ENCODE data around the gene LYSET.
"Not testable (repeated sequence)": the region's sequence is repeated elsewhere in the genome, so short reads cannot be mapped to it uniquely, and the experiment has no call there.

LYSET gene, protein sequence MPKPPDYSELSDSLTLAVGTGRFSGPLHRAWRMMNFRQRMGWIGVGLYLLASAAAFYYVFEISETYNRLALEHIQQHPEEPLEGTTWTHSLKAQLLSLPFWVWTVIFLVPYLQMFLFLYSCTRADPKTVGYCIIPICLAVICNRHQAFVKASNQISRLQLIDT

DNA sequence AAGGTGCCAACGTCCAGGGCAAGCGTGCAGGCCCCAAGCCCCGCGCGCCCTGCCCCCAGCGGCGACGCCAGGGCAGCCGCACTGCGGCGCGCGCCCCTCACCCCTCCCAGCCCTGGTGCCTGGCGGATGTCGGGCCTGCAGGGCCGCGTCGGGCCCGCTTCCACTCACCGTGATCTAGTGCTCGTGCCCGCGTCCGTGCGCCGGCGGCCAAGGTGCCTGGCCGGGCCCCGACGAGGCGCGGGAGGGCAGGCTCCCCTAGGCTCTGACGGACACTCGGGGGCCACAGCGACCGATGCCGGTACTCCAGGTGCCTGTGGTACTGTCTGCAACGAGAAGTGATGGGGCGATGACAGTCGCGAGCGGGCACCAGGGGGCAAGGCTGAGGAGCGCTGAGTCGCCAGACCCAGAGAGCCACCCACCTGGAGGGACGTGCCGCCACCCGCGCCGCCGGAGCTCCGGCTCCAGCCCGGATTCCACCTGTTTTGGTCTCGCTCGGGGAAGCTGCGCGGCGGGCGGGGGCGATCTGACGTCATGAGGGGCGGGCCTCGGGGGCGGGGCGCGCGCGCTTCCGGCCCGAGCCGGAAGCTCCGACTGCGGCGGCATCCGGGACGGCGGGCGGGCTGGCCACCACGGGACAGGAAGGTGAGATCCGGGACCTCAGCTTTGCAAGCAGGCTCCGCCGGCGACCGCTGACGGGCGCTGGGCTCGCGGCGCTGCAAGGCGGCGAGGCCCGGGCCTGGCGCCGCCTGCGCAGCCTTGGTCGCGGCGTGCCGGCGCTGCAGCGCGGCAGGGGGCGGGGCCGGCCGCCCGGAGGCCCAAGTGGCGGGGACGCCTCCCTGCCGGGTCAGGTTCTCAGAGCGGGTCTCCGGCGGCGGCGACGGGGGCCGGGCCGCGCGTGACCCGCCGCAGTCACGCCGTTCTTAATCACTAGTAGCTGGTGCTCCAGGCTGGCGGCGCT lies at the start of gene LYSET, which contains the start of gene MOAP1:
Gene LYSET (plus strand): TSS at position 927 of the 958 bp plus-strand sequence. CDS start 89 bp downstream, outside the sequence.
Gene MOAP1 (minus strand): TSS at position 507 of the 958 bp plus-strand sequence. CDS start 655 bp downstream, outside the sequence.
- peak; percentile 70 to 81 (median 80) for DNase-seq (ENCODE audit: low read depth in 4 of 4, low spot score in 1 of 4)

DNA sequence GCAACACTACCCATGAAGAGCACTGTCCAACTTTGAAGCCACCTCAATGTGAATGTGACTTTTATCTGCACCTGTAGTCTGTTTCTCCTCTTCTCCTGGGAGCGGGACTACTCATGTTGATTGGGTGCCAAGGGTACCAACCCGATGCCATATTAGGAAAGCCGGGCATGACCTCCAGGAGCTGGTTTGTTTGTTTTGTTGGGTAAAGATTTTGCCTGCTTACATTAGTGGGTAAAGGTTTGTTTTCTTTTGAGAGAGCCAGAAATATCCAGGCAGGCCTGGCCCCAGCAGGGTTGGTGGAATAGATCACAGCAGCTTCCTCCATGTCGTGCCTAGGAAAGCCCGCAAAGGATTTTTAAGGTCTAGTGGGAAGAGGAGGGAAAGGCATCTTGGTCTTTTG lies 49.7 kb upstream of the LYSET start:
- DNase-seq (ENCODE audit: low read depth in 4 of 4, low spot score in 1 of 4) = no peak

DNA sequence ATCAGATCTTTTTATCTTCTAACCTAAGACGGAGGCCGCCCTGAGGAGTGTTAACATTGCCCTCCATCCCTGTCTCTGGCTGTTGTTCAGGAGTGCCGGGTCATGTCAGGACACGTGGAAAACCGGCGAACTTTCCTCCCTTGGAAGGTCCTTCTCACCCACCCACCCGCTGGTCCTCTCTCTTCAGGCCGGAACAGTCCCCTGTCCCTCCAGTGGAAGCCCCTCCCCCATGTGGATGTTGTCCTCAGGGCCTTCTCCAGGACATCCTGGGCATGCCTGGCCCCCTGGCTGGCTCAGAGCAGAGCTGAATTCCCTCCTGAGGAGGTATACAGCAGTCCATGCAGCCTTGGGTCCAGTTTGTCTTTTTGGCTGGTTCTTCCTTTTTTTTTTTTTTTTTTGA lies 49.1 kb upstream of the LYSET start:
- no peak for DNase-seq (ENCODE audit: low read depth in 4 of 4, low spot score in 1 of 4)

DNA sequence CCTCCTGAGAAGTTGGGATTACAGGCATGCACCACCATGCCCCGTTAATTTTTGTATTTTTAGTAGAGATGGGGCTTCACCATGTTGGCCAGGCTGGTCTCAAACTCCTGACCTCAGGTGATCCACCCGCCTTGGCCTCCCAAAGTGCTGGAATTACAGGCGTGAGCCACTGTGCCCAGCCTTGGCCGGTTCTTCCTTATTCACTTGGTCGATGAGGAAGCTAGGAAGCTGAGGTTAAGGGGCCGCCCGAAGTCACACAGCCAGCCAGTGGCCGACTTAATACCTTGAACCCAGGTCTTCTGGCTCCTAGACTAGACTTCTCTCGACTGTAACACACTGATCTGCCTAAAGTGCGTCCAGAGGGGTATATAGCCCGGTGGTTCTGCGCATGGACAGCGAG lies 48.6 kb upstream of the LYSET start:
- DNase-seq (ENCODE audit: low read depth in 4 of 4, low spot score in 1 of 4) = not testable (repeated sequence)

DNA sequence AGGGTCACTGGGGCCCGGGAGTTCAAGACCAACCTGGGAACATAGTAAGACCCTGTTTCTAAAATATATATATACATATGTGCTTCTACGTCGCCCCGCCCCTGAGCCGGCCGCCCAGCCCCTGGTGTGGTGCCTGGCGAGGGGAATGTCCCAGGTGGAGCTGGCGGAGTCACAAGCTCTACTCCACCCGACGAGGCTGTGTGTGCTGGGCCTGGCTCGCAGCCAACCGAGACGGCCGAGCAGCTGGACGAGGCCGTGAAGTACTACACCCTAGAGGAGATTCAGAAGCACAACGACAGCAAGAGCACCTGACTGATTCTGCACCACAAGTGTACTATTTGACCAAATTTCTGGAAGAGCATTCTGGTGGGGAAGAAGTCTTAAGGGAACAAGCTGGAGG lies 47.3 kb upstream of the LYSET start:
- no peak for DNase-seq (ENCODE audit: low read depth in 4 of 4, low spot score in 1 of 4)

DNA sequence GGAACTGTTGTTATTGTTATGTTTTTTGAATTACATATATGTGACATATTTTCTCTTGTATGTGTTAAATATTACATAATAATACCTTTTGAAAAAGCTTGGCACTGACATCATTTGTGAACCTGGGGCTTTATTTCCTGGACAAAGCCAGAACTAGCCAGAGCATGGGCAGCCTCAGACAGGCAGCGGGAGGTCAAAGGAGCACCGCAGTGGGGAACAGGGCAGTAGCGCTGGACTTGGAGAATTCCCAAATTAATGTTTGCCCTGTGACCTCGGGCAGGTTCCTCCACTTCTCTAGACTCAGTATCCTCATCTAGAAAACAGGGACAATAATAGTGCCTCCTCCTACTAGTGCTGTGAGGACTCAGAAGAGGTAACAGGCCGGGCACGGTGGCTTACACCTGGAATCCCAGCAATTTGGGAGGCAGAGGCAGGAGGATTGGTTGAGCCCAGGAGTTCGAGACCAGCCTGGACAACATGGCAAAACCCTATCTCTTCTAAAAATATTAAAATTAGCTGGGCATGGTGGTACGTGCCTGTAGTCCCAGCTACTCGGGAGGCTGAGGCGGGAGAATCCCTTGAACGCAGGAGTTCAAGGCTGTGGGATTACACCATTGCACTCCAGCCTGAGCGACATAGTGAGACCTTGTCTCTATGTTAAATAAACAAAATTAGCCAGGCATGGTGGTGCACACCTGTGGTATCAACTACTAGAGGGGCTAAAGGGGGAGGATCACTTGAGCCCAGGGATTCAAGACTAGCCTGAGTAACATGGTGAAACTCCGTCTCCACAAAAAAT lies 42.1 kb upstream of the LYSET start:
- no peak for DNase-seq (ENCODE audit: low read depth in 4 of 4, low spot score in 1 of 4)

DNA sequence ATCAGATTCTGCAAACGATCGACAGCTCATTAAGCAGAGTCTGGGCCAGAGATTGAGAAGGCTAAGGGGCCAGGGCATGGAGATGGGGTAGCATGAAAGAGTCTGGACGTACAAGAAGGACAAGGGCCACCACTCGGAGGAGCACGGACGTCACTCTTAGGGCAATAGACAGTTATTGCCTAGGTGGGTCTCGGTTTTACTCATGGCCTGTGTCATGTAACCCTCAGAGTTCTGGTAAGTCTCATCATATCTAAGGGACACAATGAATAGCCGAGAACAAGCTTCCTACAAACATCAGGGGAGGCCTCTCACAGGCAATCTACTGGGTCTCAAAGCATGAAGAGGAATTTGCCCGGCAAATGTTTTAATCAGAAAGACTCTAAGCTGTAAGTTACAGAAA lies 39.0 kb upstream of the LYSET start:
- DNase-seq (ENCODE audit: low read depth in 4 of 4, low spot score in 1 of 4) = no peak

DNA sequence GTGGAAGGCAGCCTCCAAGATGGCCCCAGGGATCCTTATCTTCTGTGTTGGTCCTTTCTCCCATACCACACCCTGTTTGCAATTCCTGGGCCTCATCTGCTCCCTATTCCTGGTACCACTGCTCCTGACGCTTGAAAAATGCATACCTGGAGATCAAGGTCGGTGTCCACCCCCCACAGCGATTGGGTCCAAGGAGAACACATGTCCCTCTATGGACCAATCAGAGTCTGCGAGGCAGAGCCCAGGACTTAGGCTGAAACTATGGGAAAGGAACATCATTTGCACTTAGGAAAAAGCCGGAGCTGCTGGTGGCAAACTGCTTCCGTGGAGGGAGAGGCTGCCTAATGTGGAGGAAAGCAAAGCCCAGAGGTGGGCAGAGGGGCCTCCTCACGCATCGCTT lies 36.1 kb upstream of the LYSET start:
- DNase-seq (ENCODE audit: low read depth in 4 of 4, low spot score in 1 of 4) = no peak

DNA sequence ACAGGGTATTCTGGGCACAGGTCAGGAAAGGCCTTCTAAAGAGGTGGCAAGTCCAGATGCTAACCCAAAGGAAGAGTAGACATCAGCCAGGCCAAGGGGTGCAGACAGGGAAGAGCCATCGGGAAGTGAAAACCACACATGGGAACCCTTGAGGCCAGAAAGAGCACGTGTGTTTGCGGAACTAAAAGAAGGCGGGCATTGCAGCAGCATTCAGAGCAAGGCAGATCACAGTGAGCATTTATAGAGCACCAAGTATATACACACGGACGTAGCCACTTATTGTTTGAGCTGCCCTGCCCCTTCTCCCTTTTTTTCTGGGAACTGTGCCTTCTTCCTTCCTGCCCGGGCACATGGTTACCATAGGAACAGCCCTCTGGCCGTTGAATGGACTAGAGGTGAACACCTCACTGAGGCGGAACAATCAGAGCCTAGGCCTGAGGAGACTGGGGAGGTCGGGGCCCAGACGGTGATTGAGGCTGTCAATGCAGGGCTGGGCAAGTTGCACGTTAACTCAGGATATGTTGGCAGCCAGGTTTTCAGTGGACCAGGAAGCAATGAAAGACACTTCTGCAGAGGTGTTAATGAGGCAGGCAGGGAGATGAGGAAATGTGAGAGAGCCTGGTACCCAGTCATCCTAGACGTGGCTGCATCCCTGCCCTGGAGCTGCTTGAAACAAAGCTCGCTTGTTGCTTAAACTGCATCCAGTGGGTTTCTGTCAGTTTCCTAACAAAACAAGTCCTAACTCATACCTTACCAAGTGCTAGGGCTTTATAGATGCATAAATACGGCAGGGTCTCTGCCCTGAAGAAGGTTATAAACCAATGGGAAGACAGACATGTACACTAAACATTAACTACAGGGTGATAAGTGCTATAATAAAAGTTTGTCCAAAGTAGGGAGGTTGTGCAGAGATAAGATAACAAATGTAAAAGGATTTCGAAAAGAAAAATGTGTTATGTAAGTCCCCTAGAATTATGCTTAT lies 34.6 kb upstream of the LYSET start:
- DNase-seq (ENCODE audit: low read depth in 4 of 4, low spot score in 1 of 4) = no peak

DNA sequence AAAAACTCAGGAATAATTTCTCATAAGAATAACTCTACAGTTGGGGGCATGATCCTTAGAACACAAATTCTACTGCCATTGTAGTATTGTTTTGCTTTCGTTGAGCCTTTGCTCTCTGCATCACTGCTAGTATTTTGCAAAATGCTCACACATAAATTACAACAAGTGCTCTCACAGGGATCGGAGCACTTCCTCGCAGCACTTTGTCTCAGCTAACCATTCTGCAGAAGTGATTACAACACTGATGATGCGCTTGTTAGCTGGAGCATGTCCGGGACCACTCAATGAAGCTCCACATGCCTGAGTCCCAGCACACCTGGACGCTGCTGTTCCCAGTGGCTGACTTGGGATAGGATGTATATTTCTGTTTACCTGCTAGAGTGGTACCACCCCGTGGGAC lies 32.0 kb upstream of the LYSET start:
- DNase-seq (ENCODE audit: low read depth in 4 of 4, low spot score in 1 of 4) = no peak

DNA sequence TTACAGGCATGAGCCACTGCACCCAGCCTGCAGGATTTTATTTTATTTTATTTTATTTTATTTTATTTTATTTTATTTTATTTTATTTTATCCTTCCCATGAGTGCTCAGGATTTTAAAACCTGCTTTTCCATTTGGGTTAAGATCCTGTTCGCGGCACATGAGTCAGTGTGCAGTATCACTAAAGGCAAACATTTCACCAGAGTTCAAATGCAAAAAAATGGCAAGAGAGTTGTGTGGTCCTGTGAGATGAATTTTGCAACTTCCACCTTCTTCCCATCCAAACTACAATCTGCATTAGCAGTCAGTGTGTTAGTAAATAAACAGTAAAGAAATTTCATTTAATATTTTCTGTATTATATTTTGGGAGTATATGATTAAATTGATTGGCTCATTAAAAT lies 29.4 kb upstream of the LYSET start:
- no peak for DNase-seq (ENCODE audit: low read depth in 4 of 4, low spot score in 1 of 4)

DNA sequence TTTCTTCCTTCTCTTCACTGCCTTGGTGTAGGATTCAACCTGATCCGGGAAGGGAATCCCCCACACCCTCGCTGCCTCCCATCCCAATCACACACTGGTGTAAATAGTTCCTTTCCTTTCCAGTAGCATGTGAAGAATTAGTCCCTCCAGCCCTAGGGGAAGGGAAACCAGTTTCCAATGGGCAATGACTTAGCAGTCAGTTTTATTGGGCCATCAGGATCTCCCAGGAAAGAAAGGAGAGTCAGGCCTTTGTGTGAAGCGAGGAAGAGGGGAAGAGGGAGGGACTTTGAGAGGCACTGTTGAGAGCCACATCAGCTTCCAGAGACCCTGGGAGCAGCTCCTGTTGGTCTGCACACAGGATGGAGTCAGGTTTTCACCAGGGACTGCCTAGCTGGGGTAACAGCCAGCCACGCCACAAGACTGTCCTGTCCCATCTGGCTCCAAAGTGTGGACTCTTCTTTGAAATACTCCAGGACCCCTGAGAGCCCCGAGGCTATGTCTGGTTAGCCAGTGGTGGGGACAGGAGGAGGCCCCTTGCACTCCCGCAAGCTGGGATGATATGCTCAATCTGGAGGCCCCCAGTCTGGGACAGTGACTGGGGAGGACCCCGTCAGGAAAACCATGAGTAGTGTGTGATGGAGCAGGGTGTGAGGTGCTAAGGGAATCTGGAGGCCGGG lies 28.3 kb upstream of the LYSET start:
- DNase-seq (ENCODE audit: low read depth in 4 of 4, low spot score in 1 of 4) = no peak

DNA sequence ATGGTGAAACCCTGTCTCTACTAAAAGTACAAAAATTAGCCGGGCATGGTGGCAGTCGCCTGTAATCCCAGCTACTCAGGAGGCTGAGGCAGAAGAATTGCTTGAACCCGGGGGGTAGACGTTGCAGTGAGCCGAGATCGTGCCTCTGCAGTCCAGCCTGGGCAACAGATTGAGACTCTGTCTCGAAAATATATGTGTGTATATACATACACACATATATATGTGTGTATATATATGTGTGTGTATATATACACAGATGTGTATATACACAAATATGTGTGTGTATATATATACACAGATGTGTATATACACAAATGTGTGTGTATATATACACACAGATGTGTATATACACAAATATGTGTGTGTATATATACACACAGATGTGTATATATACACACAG lies 26.8 kb upstream of the LYSET start:
- not testable (repeated sequence) for DNase-seq (ENCODE audit: low read depth in 4 of 4, low spot score in 1 of 4)

DNA sequence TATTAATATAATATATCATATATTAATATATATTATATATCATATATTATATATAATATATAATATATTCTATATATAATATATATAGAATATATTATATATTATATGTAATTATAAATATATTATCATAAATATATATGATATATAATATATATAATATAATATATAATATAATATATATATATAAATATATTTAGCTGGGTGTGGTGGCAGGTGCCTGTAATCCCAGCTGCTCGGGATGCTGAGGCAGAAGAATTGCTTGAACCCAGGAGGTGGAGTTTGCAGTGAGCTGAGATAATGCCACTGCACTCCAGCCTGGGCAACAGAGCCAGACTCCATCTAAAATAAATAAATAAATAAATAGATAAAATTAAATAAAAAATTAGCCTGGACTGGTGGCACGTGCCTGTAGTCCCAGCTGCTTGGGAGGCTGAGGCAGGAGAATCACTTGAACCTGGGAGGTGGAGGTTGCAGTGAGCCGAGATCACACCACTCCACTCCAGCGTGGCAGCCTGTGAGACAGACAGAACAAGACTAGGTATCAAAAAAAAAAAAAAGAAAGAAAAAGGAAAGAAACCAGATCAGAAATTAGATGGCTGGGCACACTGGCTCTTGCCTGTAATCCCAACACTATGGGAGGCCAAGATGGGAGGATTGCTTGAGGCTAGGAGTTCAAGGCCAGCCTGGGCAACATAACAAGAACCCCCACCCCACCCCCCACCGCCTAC lies 25.3 kb upstream of the LYSET start:
- not testable (repeated sequence) for DNase-seq (ENCODE audit: low read depth in 4 of 4, low spot score in 1 of 4)

DNA sequence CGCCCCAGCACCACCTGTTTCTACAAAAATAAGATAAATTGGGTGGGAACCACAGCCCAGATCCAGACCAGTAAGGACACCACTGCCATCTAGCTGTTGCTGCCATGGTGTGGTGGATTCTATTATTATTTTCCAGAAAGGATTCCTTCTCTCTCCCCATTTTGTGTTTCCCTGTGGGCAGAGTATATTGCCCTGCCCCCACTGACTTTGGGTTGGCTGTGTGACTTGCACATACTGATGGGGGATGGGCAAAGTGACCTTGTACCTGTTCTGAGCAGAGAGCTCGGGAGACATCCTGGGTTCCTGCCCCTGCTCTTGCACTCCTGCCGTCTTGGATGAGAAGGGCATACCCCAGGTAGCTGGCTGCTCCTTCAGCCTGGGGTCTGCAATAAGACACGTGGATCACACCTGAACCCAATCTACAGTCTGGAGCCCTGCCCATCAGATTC lies 24.7 kb upstream of the LYSET start:
- DNase-seq (ENCODE audit: low read depth in 4 of 4, low spot score in 1 of 4) = no peak

DNA sequence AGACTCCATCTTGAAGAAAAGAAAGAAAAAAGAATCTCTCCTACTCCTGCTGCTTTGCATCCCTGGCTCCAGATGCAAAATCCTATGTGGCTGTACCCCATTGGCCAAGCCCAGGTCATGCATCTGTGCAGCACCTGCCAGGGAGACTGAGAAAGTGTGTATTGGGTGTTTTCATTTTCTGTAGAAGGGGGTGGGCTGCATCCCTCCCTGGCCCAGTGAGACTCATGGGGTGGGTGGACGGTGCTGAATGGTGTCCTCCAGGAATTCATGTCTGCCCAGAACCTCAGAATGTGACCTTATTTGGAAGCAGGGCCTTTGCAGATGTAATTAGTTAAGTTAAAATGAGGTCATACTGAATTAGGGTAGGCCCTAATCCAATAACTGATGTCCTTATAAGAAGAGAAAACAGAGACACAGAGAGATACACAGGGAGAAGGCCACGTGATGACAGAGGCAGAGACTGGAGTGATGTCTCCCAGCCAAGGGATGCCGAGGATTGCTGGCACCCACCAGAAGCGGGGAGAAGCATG lies 23.6 kb upstream of the LYSET start:
- no peak for DNase-seq (ENCODE audit: low read depth in 4 of 4, low spot score in 1 of 4)

DNA sequence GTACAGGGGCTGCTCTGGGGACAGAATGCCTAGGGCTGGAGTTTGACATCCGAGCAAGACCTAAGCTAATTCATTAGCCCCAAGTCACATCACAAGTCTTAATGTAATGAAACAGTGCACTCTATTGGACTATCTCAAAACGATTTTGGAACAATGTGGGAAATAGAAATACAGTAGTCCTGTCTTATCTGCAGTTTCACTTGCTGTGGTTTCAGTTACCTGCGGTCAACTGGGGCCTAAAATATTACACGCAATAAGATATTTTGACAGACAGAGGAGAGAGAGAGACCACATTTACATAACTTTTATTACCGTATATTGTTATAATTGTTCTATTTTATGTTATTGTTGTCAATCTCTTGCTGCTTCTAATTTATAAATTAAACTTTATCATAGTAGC lies 21.6 kb upstream of the LYSET start:
- no peak for DNase-seq (ENCODE audit: low read depth in 4 of 4, low spot score in 1 of 4)

Measured in stimulated activated CD4-positive, alpha-beta T cell treated with anti-CD3 and anti-CD28 coated beads, Interleukin-1b, Interleukin-23, amount 100 ng/mL, for 24 hours (primary cell).